H1 (cell line): Measurements from ENCODE around the gene UPF1. TPM values are rescaled to one million over a fixed set of nuclear protein-coding genes. Genes with fewer than 3 reads are reported as not detected.
"Not testable (repeated sequence)": the region's sequence is repeated elsewhere in the genome, so short reads cannot be mapped to it uniquely, and the experiment has no call there.

Source experiments
- CTCF ChIA-PET: fragments of 300-600 bp; sonication (Branson Sonifier 250); formaldehyde crosslinking; loops from one replicate; lab custom pipeline; 2021; ENCODE audit not compliant: partially characterized antibody; lab: Charles Lee
- POLR2A ChIA-PET: fragments of 300-600 bp; sonication (Branson Sonifier 250); formaldehyde crosslinking; loops from one replicate; lab custom pipeline; 2021; ENCODE audit warnings: inconsistent platforms; ENCODE audit not compliant: partially characterized antibody; lab: Charles Lee
- DNase-seq, 2 experiments: peaks; one replicate each; pipeline versions ENCODE4 v3.0.0 to v3.0.0-alpha.2; 2010 to 2022; ENCODE audit warnings: low spot score in 2 of 2, low read depth in 1 of 2, mixed read lengths in 1 of 2
- FAIRE-seq: peaks from 2 replicates; lab custom pipeline; 2011; peaks lifted over from hg19 to GRCh38; lab: Jason Lieb, UNC
- H2AFZ ChIP-seq: 2 replicates; pipeline ENCODE4 v1.8.1; 2012; ENCODE audit warnings: low read length, inconsistent platforms
- H2AK5ac ChIP-seq: 2 replicates; pipeline ENCODE4 v1.6.1; 2013; ENCODE audit warnings: low read depth, low read length
- H2BK120ac ChIP-seq: replicated peaks from 2 replicates; pipeline ENCODE3; 2013; ENCODE audit warnings: low read depth, low read length, inconsistent platforms
- H2BK12ac ChIP-seq: 2 replicates; pipeline ENCODE4 v1.6.1; 2013; ENCODE audit warnings: low read depth, low read length
- H2BK15ac ChIP-seq: 2 replicates; pipeline ENCODE4 v1.6.1; 2013; ENCODE audit warnings: low read length
- H2BK20ac ChIP-seq: 2 replicates; pipeline ENCODE4 v1.6.1; 2013; ENCODE audit warnings: low read length
- H2BK5ac ChIP-seq: 2 replicates; pipeline ENCODE4 v1.6.1; 2013; ENCODE audit warnings: low read depth, low read length
- H3K14ac ChIP-seq: 2 replicates; pipeline ENCODE4 v1.6.1; 2013; ENCODE audit warnings: inconsistent platforms; ENCODE audit not compliant: insufficient read length
- H3K18ac ChIP-seq: 2 replicates; pipeline ENCODE4 v1.6.1; 2013; ENCODE audit warnings: low read length; ENCODE audit errors: extremely low read depth
- H3K23ac ChIP-seq: 2 replicates; pipeline ENCODE4 v1.6.1; 2013; ENCODE audit warnings: inconsistent platforms; ENCODE audit not compliant: insufficient read length
- H3K23me2 ChIP-seq: 2 replicates; pipeline ENCODE4 v1.6.1; 2013; ENCODE audit warnings: low read depth, low read length
- H3K27ac ChIP-seq: 2 replicates; pipeline ENCODE4 v1.6.1; 2011; ENCODE audit warnings: low read depth, low read length, inconsistent platforms
- H3K27me3 ChIP-seq, 4 experiments: replicated peaks in 1 of 4; 1 replicate in 1 of 4; 2 replicates in 3 of 4; pipeline versions ENCODE4 v1.6.1 to v1.8.1; 2011 to 2013; ENCODE audit warnings: low read length in 3 of 4, mild to moderate bottlenecking in 3 of 4, inconsistent platforms in 2 of 4, mixed read lengths in 2 of 4, moderate library complexity in 1 of 4; ENCODE audit not compliant: control insufficient read depth in 3 of 4, insufficient read depth in 3 of 4; ENCODE audit errors: extremely low read depth in 1 of 4
- H3K36me3 ChIP-seq, 4 experiments: 2 replicates each; pipeline versions ENCODE4 v1.6.1 to v1.8.1; 2011 to 2013; ENCODE audit warnings: mild to moderate bottlenecking in 4 of 4, low read length in 3 of 4, moderate library complexity in 2 of 4, control low read depth in 1 of 4, inconsistent platforms in 1 of 4; ENCODE audit not compliant: insufficient read depth in 4 of 4, control insufficient read depth in 2 of 4
- H3K4ac ChIP-seq: replicated peaks from 2 replicates; pipeline ENCODE3; 2013; ENCODE audit warnings: low read length, low read depth, mixed read lengths, inconsistent platforms; ENCODE audit not compliant: insufficient read length
- H3K4me1 ChIP-seq, 4 experiments: replicated peaks in 1 of 4; 1 replicate in 1 of 4; 2 replicates in 3 of 4; pipeline versions ENCODE4 v1.6.1 to v1.8.1; 2011 to 2013; ENCODE audit warnings: low read length in 3 of 4, inconsistent platforms in 2 of 4, mixed read lengths in 1 of 4; ENCODE audit not compliant: insufficient read depth in 4 of 4, control insufficient read depth in 3 of 4
- H3K4me2 ChIP-seq, 2 experiments: 2 replicates each; pipeline versions ENCODE4 v1.6.1 to v1.8.1; 2011 to 2013; ENCODE audit warnings: low read depth in 2 of 2, low read length in 2 of 2, control low read depth in 1 of 2, inconsistent platforms in 1 of 2, mild to moderate bottlenecking in 1 of 2; ENCODE audit not compliant: insufficient read depth in 1 of 2
- H3K4me3 ChIP-seq, 4 experiments: fragments of 200-600, 300-600 bp in 1 of 4; sonication (generic), shearing (Covaris generic), sonication (Bioruptor Twin) in 1 of 4; 2 replicates each; pipeline versions ENCODE4 v1.5.1 to v1.8.1; 2011 to 2016; ENCODE audit warnings: low read length in 4 of 4, low read depth in 3 of 4, control low read depth in 2 of 4, inconsistent platforms in 2 of 4, mild to moderate bottlenecking in 2 of 4, mixed read lengths in 1 of 4, moderate library complexity in 1 of 4; ENCODE audit not compliant: insufficient read depth in 2 of 4; ENCODE audit errors: extremely low read depth in 1 of 4
- H3K56ac ChIP-seq: replicated peaks from 2 replicates; pipeline ENCODE3; 2013; ENCODE audit warnings: low read depth, mild to moderate bottlenecking, mixed read lengths, low read length, inconsistent platforms; ENCODE audit not compliant: insufficient read length
- H3K79me1 ChIP-seq: 2 replicates; pipeline ENCODE4 v1.6.1; 2013; ENCODE audit warnings: low read depth, low read length, control low read depth
- H3K79me2 ChIP-seq, 2 experiments: 2 replicates each; pipeline versions ENCODE4 v1.6.1 to v1.8.1; 2012 to 2013; ENCODE audit warnings: low read length in 2 of 2, mild to moderate bottlenecking in 2 of 2, inconsistent platforms in 1 of 2; ENCODE audit not compliant: insufficient read depth in 2 of 2, control insufficient read depth in 1 of 2
- H3K9ac ChIP-seq, 4 experiments: replicated peaks in 1 of 4; 1 replicate in 1 of 4; 2 replicates in 3 of 4; pipeline versions ENCODE4 v1.6.1 to v1.8.1; 2011 to 2013; ENCODE audit warnings: low read depth in 3 of 4, low read length in 3 of 4, control low read depth in 2 of 4, mild to moderate bottlenecking in 2 of 4, moderate library complexity in 2 of 4, inconsistent platforms in 1 of 4; ENCODE audit errors: extremely low read depth in 1 of 4
- H3K9me3 ChIP-seq, 2 experiments: 2 replicates each; pipeline versions ENCODE4 v1.6.1 to v1.8.1; 2012 to 2013; ENCODE audit warnings: mild to moderate bottlenecking in 2 of 2, moderate library complexity in 2 of 2, control low read depth in 1 of 2, inconsistent platforms in 1 of 2, low read depth in 1 of 2, low read length in 1 of 2, mixed read lengths in 1 of 2; ENCODE audit not compliant: insufficient read depth in 2 of 2
- H4K20me1 ChIP-seq, 2 experiments: replicated peaks in 1 of 2; 2 replicates each; pipeline versions ENCODE3 to v1.8.1; 2011 to 2013; ENCODE audit warnings: inconsistent platforms in 2 of 2, low read length in 2 of 2, mild to moderate bottlenecking in 1 of 2; ENCODE audit not compliant: insufficient read depth in 2 of 2, control insufficient read depth in 1 of 2
- H4K5ac ChIP-seq: 2 replicates; pipeline ENCODE4 v1.6.1; 2013; ENCODE audit warnings: low read length, low read depth, mixed read lengths, inconsistent platforms; ENCODE audit not compliant: insufficient read length
- H4K8ac ChIP-seq: 2 replicates; pipeline ENCODE4 v1.8.0; 2013; ENCODE audit warnings: mild to moderate bottlenecking, moderate library complexity, low read length, inconsistent platforms; ENCODE audit not compliant: insufficient read depth; ENCODE audit errors: extremely low read depth
- H4K91ac ChIP-seq: replicated peaks from 2 replicates; pipeline ENCODE3; 2013; ENCODE audit warnings: low read length, mixed read lengths, inconsistent platforms; ENCODE audit not compliant: insufficient read length
- WGBS, 2 experiments: shearing (Covaris generic) in 1 of 2; methylation state at CpG; one replicate each; pipeline versions ENCODE4 v1.1.6 to v1.1.7; 2013 to 2015; ENCODE audit warnings: low lambda C conversion rate in 2 of 2, mixed read lengths in 2 of 2, inconsistent platforms in 1 of 2, low coverage in 1 of 2, missing lambda C conversion rate in 1 of 2; ENCODE audit not compliant: insufficient replicate concordance in 2 of 2, insufficient coverage in 1 of 2, insufficient read length in 1 of 2; ENCODE audit errors: extremely low coverage in 1 of 2, missing lambda C conversion rate in 1 of 2; 5-methylcytosine and 5-hydroxymethylcytosine counted together
- polyA plus RNA-seq, 7 experiments: library from polyadenylated mRNA; depleted of rRNA in 3 of 7; stranded (reverse) in 5 of 7; unstranded in 2 of 7; fragments of >200 nt in 5 of 7; fragments of 200-250 nt in 2 of 7; gene quantifications; 1 replicate in 5 of 7; 2 replicates in 1 of 7; 4 replicates in 1 of 7; pipeline versions ENCODE4 v1.2.1 to v1.2.3, GENCODE V29; 2011 to 2013; ENCODE audit warnings: missing spikeins in 2 of 7, mixed read lengths in 2 of 7
- total RNA-seq: library from RNA; stranded (reverse); fragmentation: NEBNext Ultra II Directional; extraction: Animal tissue kit (Norgen Biotek cat#: 25700); gene quantifications from 2 replicates; pipeline ENCODE4 v1.2.1, GENCODE V29; 2021

Gene UPF1
- total and polyA plus RNA-seq, 2 of the 8 experiments (the other 6 are each of a cell fraction or from before 2014, with no cell fraction given), result 46.4 to 62.0 TPM

DNA sequence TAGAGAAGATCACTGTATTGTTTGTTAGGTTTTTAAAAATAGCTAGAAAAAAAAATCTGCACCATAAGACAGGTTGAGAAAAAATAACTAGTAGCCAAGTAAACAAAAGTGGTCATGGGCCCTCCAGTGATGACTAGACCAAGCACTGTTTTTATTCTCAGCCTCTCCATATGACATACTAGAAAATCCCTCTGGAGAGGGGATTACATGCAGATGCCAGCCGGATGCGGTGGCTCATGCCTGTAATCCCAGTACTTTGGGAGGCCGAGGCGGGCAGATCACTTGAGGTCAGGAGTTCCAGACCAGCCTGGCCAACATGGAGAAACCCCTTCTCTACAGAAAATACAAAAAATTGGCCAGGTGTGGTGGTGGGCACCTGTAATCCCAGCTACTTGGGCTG lies 15.1 kb upstream of the UPF1 start:
- H3K4me2 ChIP-seq, H2BK5ac ChIP-seq, H3K9ac ChIP-seq, H3K23ac ChIP-seq, H4K20me1 ChIP-seq, H4K91ac ChIP-seq, H2AFZ ChIP-seq, H3K27ac ChIP-seq, H3K79me2 ChIP-seq, DNase-seq, H2BK15ac ChIP-seq, H3K79me1 ChIP-seq, H4K5ac ChIP-seq, H3K23me2 ChIP-seq, H3K4me1 ChIP-seq, H3K14ac ChIP-seq, FAIRE-seq, H3K18ac ChIP-seq, H3K56ac ChIP-seq, H4K8ac ChIP-seq, H3K4ac ChIP-seq, POLR2A ChIA-PET, H3K4me3 ChIP-seq, H3K9me3 ChIP-seq, H2BK120ac ChIP-seq, H2BK20ac ChIP-seq, H3K36me3 ChIP-seq, H2BK12ac ChIP-seq, H2AK5ac ChIP-seq: not testable (repeated sequence)
- H3K27me3 ChIP-seq, result peaks cover 0 to 14% (median 8%) of the 10 kb centered on the region in 4 experiments; a peak in 3 of 7 replicates
- CTCF ChIA-PET, result interaction anchor here (1.0 kb wide), 1 partner anchor 31 kb away, joined by 4 read pairs; no protein-coding TSS in a partner anchor
- 98% methylated on average over 4 of the region's 4 CpGs; no CpG with 5 or more reads in 1 of the 2 experiments for WGBS, 2 experiments
